Fibroblast of lung (primary cell): Measurements from ENCODE around the gene RAET1G. TPM values are rescaled to one million over a fixed set of nuclear protein-coding genes. Genes with fewer than 3 reads are reported as not detected.
"Not testable (repeated sequence)": the region's sequence is repeated elsewhere in the genome, so short reads cannot be mapped to it uniquely, and the experiment has no call there.

Source experiments
- DNase-seq, 2 donors: peaks; one replicate each; pipeline versions ENCODE4 v3.0.0 to v3.0.0-alpha.2; 2010; ENCODE audit warnings: low read depth in 2 of 2
- H2AFZ ChIP-seq: 2 replicates; pipeline ENCODE4 v1.5.1; 2012; ENCODE audit warnings: low read length, control low read depth, inconsistent platforms
- H3K27ac ChIP-seq: 2 replicates; pipeline ENCODE4 v1.5.1; 2011; ENCODE audit warnings: low read length, control low read depth; ENCODE audit not compliant: insufficient read depth
- H3K27me3 ChIP-seq: 2 replicates; pipeline ENCODE4 v1.5.1; 2011; ENCODE audit warnings: mild to moderate bottlenecking, low read length; ENCODE audit not compliant: control insufficient read depth, insufficient read depth
- H3K36me3 ChIP-seq: 2 replicates; pipeline ENCODE4 v1.5.1; 2011; ENCODE audit warnings: low read length; ENCODE audit not compliant: control insufficient read depth, insufficient read depth
- H3K4me1 ChIP-seq: 2 replicates; pipeline ENCODE4 v1.5.1; 2011; ENCODE audit warnings: low read length; ENCODE audit not compliant: control insufficient read depth, insufficient read depth; ENCODE audit errors: extremely low read depth
- H3K4me2 ChIP-seq: 2 replicates; pipeline ENCODE4 v1.5.1; 2011; ENCODE audit warnings: low read length, control low read depth; ENCODE audit not compliant: insufficient read depth; ENCODE audit errors: extremely low read depth
- H3K4me3 ChIP-seq, 4 experiments: fragments of 200-600 bp in 1 of 4; sonication (generic) in 1 of 4; replicated peaks in 1 of 4; 2 replicates each; pipeline ENCODE4 v1.5.1; 2011 to 2016; ENCODE audit warnings: low read length in 4 of 4, low read depth in 3 of 4, mild to moderate bottlenecking in 3 of 4, control low read depth in 2 of 4, inconsistent platforms in 1 of 4, mixed read lengths in 1 of 4; ENCODE audit not compliant: insufficient read depth in 1 of 4; ENCODE audit errors: control extremely low read depth in 1 of 4
- H3K79me2 ChIP-seq: 2 replicates; pipeline ENCODE4 v1.5.1; 2012; ENCODE audit warnings: mild to moderate bottlenecking, low read length, inconsistent platforms; ENCODE audit not compliant: control insufficient read depth, insufficient read depth
- H3K9ac ChIP-seq: 2 replicates; pipeline ENCODE4 v1.5.1; 2011; ENCODE audit warnings: mild to moderate bottlenecking, low read length, control low read depth; ENCODE audit not compliant: insufficient read depth
- H3K9me3 ChIP-seq: 2 replicates; pipeline ENCODE4 v1.5.1; 2012; ENCODE audit warnings: low read depth, low read length; ENCODE audit not compliant: control insufficient read depth, insufficient read depth
- H4K20me1 ChIP-seq: 2 replicates; pipeline ENCODE4 v1.5.1; 2011; ENCODE audit warnings: low read length; ENCODE audit not compliant: control insufficient read depth, insufficient read depth; ENCODE audit errors: extremely low read depth
- CTCF ChIP-seq, 2 donors: IDR thresholded peaks in 1 of 2; conservative IDR thresholded peaks in 1 of 2; 1 replicate in 1 of 2; 2 replicates in 1 of 2; pipeline ENCODE4 v1.5.1; 2011 to 2012; ENCODE audit warnings: low read length in 2 of 2, control low read depth in 1 of 2, inconsistent platforms in 1 of 2, low read depth in 1 of 2, mild to moderate bottlenecking in 1 of 2
- EZH2 ChIP-seq: IDR thresholded peaks from 2 replicates; pipeline ENCODE4 v1.5.1; 2012; ENCODE audit warnings: low read length, control low read depth, mild to moderate bottlenecking; ENCODE audit errors: missing control alignments
- polyA plus RNA-seq, 2 donors: library from polyadenylated mRNA; depleted of rRNA in 1 of 2; stranded (reverse) in 1 of 2; unstranded in 1 of 2; fragments of >200 nt; gene quantifications; 2 replicates each; pipeline ENCODE4 v1.2.1, GENCODE V29; 2011 to 2012; ENCODE audit warnings: missing spikeins in 1 of 2
- total RNA-seq: library from RNA; depleted of rRNA; stranded (reverse); fragments of >200 nt; gene quantifications from 2 replicates; pipeline ENCODE4 v1.2.1, GENCODE V29; 2014

The RAET1G gene
- total and polyA plus RNA-seq, 2 donors (not counting 1 experiment from before 2014, with no cell fraction given): 3.3 to 8.8 TPM

- H3K79me2 ChIP-seq: no peaks in the 10 kb centered on the region
- H3K4me3 ChIP-seq: peak overlapping the region in 1 of 4 experiments; percentile 57
- H3K4me2 ChIP-seq: no peak overlapping the region
- TF ChIP-seq CTCF (conservative IDR thresholded peaks at IDR 0.05 in 1 of 2, IDR thresholded peaks at IDR 0.05 in 1 of 2; ENCODE audit: low read depth in 1 of 2, low read length in 2 of 2): no peak
- TF ChIP-seq EZH2: no peak
- H3K4me1 ChIP-seq: no peaks in the 10 kb centered on the region
- no peaks in the 10 kb centered on the region for H3K36me3 ChIP-seq
- peaks cover 33% of the 10 kb centered on the region for H3K27me3 ChIP-seq
- no peaks in the 10 kb centered on the region for H4K20me1 ChIP-seq
- DNase-seq: no peak
- no peaks in the 10 kb centered on the region for H3K9me3 ChIP-seq
- H3K27ac ChIP-seq: no peak overlapping the region
- no peak overlapping the region for H3K9ac ChIP-seq
- no peak overlapping the region for H2AFZ ChIP-seq
These were observed 39.7 kb upstream of the RAET1G start for GRCh38 chr6:149962461-149963211.

GRCh38 chr6:149961728-149962425 lies 39.0 kb upstream of the RAET1G start:
- DNase-seq: no peak
- no peaks in the 10 kb centered on the region for H3K79me2 ChIP-seq
- H3K4me1 ChIP-seq: no peaks in the 10 kb centered on the region
- no peak overlapping the region for H2AFZ ChIP-seq
- no peak overlapping the region for H3K4me2 ChIP-seq
- peaks cover 28% of the 10 kb centered on the region for H3K27me3 ChIP-seq
- no peaks in the 10 kb centered on the region for H3K9me3 ChIP-seq
- no peak overlapping the region for H3K9ac ChIP-seq
- TF ChIP-seq CTCF (conservative IDR thresholded peaks at IDR 0.05 in 1 of 2, IDR thresholded peaks at IDR 0.05 in 1 of 2; ENCODE audit: low read depth in 1 of 2, low read length in 2 of 2) (peak in 1 of 2 donors; percentile 8), EZH2 (no peak)
- H3K4me3 ChIP-seq: no peak overlapping the region
- no peak overlapping the region for H3K27ac ChIP-seq
- no peaks in the 10 kb centered on the region for H4K20me1 ChIP-seq
- H3K36me3 ChIP-seq: no peaks in the 10 kb centered on the region

- H3K9me3 ChIP-seq: no peaks in the 10 kb centered on the region
- H3K36me3 ChIP-seq: no peaks in the 10 kb centered on the region
- H3K9ac ChIP-seq: no peak overlapping the region
- TF ChIP-seq CTCF (conservative IDR thresholded peaks at IDR 0.05 in 1 of 2, IDR thresholded peaks at IDR 0.05 in 1 of 2; ENCODE audit: low read depth in 1 of 2, low read length in 2 of 2) (no peak), EZH2 (no peak)
- H4K20me1 ChIP-seq: no peaks in the 10 kb centered on the region
- H3K4me3 ChIP-seq: no peak overlapping the region
- H2AFZ ChIP-seq: no peak overlapping the region
- H3K4me2 ChIP-seq: no peak overlapping the region
- H3K27me3 ChIP-seq: peaks cover 30% of the 10 kb centered on the region
- H3K4me1 ChIP-seq: no peaks in the 10 kb centered on the region
- no peaks in the 10 kb centered on the region for H3K79me2 ChIP-seq
- no peak overlapping the region for H3K27ac ChIP-seq
- DNase-seq: no peak
These were observed 37.6 kb upstream of the RAET1G start for GRCh38 chr6:149960488-149960887.

GRCh38 chr6:149959806-149960205 lies 36.9 kb upstream of the RAET1G start:
- peaks cover 30% of the 10 kb centered on the region for H3K27me3 ChIP-seq
- not testable (repeated sequence) for H4K20me1 ChIP-seq

More at GRCh38 chr6:149959806-149960205, 36.9 kb upstream of the RAET1G start:
- not testable (repeated sequence) for H3K27ac ChIP-seq, H3K4me3 ChIP-seq, H3K36me3 ChIP-seq, H2AFZ ChIP-seq, H3K4me2 ChIP-seq, H3K9me3 ChIP-seq, H3K4me1 ChIP-seq, H3K9ac ChIP-seq, DNase-seq, H3K79me2 ChIP-seq
